IMR-90 (cell line): ENCODE results near the gene ZDHHC14. TPM values are rescaled to one million over a fixed set of nuclear protein-coding genes. Genes with fewer than 3 reads are reported as not detected.

Experiments used
- ATAC-seq: fragments of 200-7000 bp; cut with Tn5 transposase; 2 replicates; pipeline ENCODE4 v1.9.1; 2020; ENCODE audit warnings: low read depth, mild to moderate bottlenecking, moderate library complexity
- BruUV-seq: library from RNA; stranded (reverse); fragments of 400-500 nt; replicated peaks from 2 replicates; lab custom pipeline; 2021; lab: Mats Ljungman, UMichigan
- CTCF ChIA-PET: fragments of 300-600 bp; formaldehyde crosslinking; extraction: SDS; loops from one replicate; lab custom pipeline; 2021; ENCODE audit warnings: antibody characterized with exemption; lab: Yijun Ruan, JAX
- POLR2A ChIA-PET: fragments of 300-600 bp; sonication (Branson Sonifier 250); formaldehyde crosslinking; loops from one replicate; lab custom pipeline; 2022; ENCODE audit warnings: antibody characterized with exemption; ENCODE audit not compliant: unreplicated experiment; lab: Charles Lee
- DNase-seq: peaks from one replicate; pipeline ENCODE4 v3.0.0; 2013
- H2AFZ ChIP-seq: replicated peaks from 2 replicates; pipeline ENCODE3; 2013; ENCODE audit warnings: low read length, mild to moderate bottlenecking; ENCODE audit not compliant: poor library complexity
- H2AK5ac ChIP-seq: 2 replicates; pipeline ENCODE4 v1.6.1; 2013; ENCODE audit warnings: low read depth, low read length, inconsistent platforms
- H2AK9ac ChIP-seq: replicated peaks from 2 replicates; pipeline ENCODE3; 2013; ENCODE audit warnings: mild to moderate bottlenecking, low read depth, low read length, moderate library complexity; ENCODE audit not compliant: poor library complexity
- H2BK120ac ChIP-seq: 2 replicates; pipeline ENCODE4 v1.6.1; 2013; ENCODE audit warnings: low read depth, low read length, inconsistent platforms
- H2BK15ac ChIP-seq: 3 replicates; pipeline ENCODE4 v1.6.1; 2013; ENCODE audit warnings: low read depth, low read length, inconsistent platforms
- H2BK20ac ChIP-seq: 2 replicates; pipeline ENCODE4 v1.6.1; 2013; ENCODE audit warnings: low read depth, mild to moderate bottlenecking, inconsistent platforms, low read length, moderate library complexity
- H2BK5ac ChIP-seq: 2 replicates; pipeline ENCODE4 v1.6.1; 2013; ENCODE audit warnings: mild to moderate bottlenecking, low read depth, low read length, inconsistent platforms; ENCODE audit not compliant: poor library complexity, severe bottlenecking
- H3K14ac ChIP-seq: replicated peaks from 2 replicates; pipeline ENCODE4 v1.6.1; 2013; ENCODE audit warnings: low read depth, low read length, inconsistent platforms
- H3K18ac ChIP-seq: 2 replicates; pipeline ENCODE4 v1.6.1; 2013; ENCODE audit warnings: low read depth, low read length, control low read depth
- H3K23ac ChIP-seq: 2 replicates; pipeline ENCODE4 v1.6.1; 2013; ENCODE audit warnings: low read depth, low read length, inconsistent platforms
- H3K27ac ChIP-seq: 2 replicates; pipeline ENCODE4 v1.5.1; 2013; ENCODE audit warnings: mild to moderate bottlenecking, control low read depth, low read length; ENCODE audit not compliant: insufficient read depth
- H3K27me3 ChIP-seq: 2 replicates; pipeline ENCODE4 v1.6.1; 2013; ENCODE audit warnings: low read length; ENCODE audit not compliant: control insufficient read depth, insufficient read depth
- H3K36me3 ChIP-seq: 2 replicates; pipeline ENCODE4 v1.6.1; 2013; ENCODE audit warnings: low read length, mixed read lengths; ENCODE audit not compliant: control insufficient read depth, insufficient read depth
- H3K4ac ChIP-seq: 2 replicates; pipeline ENCODE4 v1.6.1; 2013; ENCODE audit warnings: low read depth, low read length, inconsistent platforms
- H3K4me1 ChIP-seq: 2 replicates; pipeline ENCODE4 v1.6.1; 2013; ENCODE audit warnings: low read length, mixed read lengths; ENCODE audit not compliant: control insufficient read depth, insufficient read depth
- H3K4me2 ChIP-seq: 2 replicates; pipeline ENCODE4 v1.6.1; 2013; ENCODE audit warnings: low read depth, mild to moderate bottlenecking, control low read depth, low read length, moderate library complexity
- H3K4me3 ChIP-seq: 2 replicates; pipeline ENCODE4 v1.5.1; 2013; ENCODE audit warnings: low read depth, mild to moderate bottlenecking, control low read depth, low read length, moderate library complexity; ENCODE audit not compliant: insufficient read depth
- H3K56ac ChIP-seq: 2 replicates; pipeline ENCODE4 v1.6.1; 2013; ENCODE audit warnings: low read length, inconsistent platforms; ENCODE audit not compliant: insufficient read depth; ENCODE audit errors: extremely low read depth
- H3K79me1 ChIP-seq, 2 experiments: 2 replicates each; pipeline ENCODE4 v1.6.1; 2013; ENCODE audit warnings: low read length in 2 of 2, inconsistent platforms in 1 of 2, low read depth in 1 of 2
- H3K9ac ChIP-seq: 2 replicates; pipeline ENCODE4 v1.6.1; 2013; ENCODE audit warnings: low read depth, low read length, control low read depth
- H3K9me1 ChIP-seq: 2 replicates; pipeline ENCODE4 v1.6.1; 2013; ENCODE audit warnings: low read length, inconsistent platforms; ENCODE audit not compliant: insufficient read depth
- H3K9me3 ChIP-seq: 2 replicates; pipeline ENCODE4 v1.6.1; 2013; ENCODE audit warnings: low read length; ENCODE audit not compliant: control insufficient read depth, insufficient read depth
- H4K20me1 ChIP-seq: 2 replicates; pipeline ENCODE4 v1.6.1; 2013; ENCODE audit warnings: low read length, inconsistent platforms; ENCODE audit not compliant: insufficient read depth
- H4K5ac ChIP-seq: 2 replicates; pipeline ENCODE4 v1.6.1; 2013; ENCODE audit warnings: mild to moderate bottlenecking, low read depth, low read length, control low read depth
- H4K8ac ChIP-seq, 2 experiments: 2 replicates each; pipeline ENCODE4 v1.6.1; 2013; ENCODE audit warnings: low read depth in 2 of 2, low read length in 2 of 2, control low read depth in 1 of 2, inconsistent platforms in 1 of 2
- H4K91ac ChIP-seq: 2 replicates; pipeline ENCODE4 v1.6.1; 2013; ENCODE audit warnings: low read depth, low read length, inconsistent platforms; ENCODE audit not compliant: insufficient read depth
- BHLHE40 ChIP-seq: fragments of 150-350 bp; IDR thresholded peaks from 2 replicates; pipeline ENCODE4 v1.6.1; 2016; ENCODE audit warnings: mild to moderate bottlenecking, low read depth, low read length
- CHD1 ChIP-seq: IDR thresholded peaks from 2 replicates; pipeline ENCODE4 v1.6.1; 2012; ENCODE audit warnings: low read depth, low read length, improper control_type of control experiment
- FOS ChIP-seq: fragments of 150-350 bp; IDR thresholded peaks from 2 replicates; pipeline ENCODE4 v1.6.1; 2016; ENCODE audit warnings: low read depth, low read length
- MAFK ChIP-seq: IDR thresholded peaks from 2 replicates; pipeline ENCODE4 v1.6.1; 2012; ENCODE audit warnings: low read depth, low read length, improper control_type of control experiment
- MAZ ChIP-seq: IDR thresholded peaks from 2 replicates; pipeline ENCODE4 v1.6.1; 2012; ENCODE audit warnings: low read depth, mild to moderate bottlenecking, low read length, improper control_type of control experiment, moderate library complexity, borderline replicate concordance
- MXI1 ChIP-seq: IDR thresholded peaks from 2 replicates; pipeline ENCODE4 v1.6.1; 2012; ENCODE audit warnings: low read depth, mild to moderate bottlenecking, low read length, moderate library complexity, borderline replicate concordance
- NFE2L2 ChIP-seq: fragments of 150-350 bp; IDR thresholded peaks from 2 replicates; pipeline ENCODE4 v1.6.1; 2016; ENCODE audit warnings: low read depth, mild to moderate bottlenecking, low read length
- RAD21 ChIP-seq: IDR thresholded peaks from 2 replicates; pipeline ENCODE4 v1.6.1; 2012; ENCODE audit warnings: low read length, improper control_type of control experiment
- RFX5 ChIP-seq: IDR thresholded peaks from 2 replicates; pipeline ENCODE4 v1.8.0; 2012; ENCODE audit warnings: low read depth, mild to moderate bottlenecking, low read length, moderate library complexity
- SMC3 ChIP-seq: fragments of 150-350 bp; IDR thresholded peaks from 2 replicates; pipeline ENCODE4 v1.6.1; 2016; ENCODE audit warnings: low read depth, mild to moderate bottlenecking, antibody characterized with exemption, low read length, moderate library complexity
- WGBS, 2 experiments: methylation state at CpG; one replicate each; pipeline versions ENCODE4 v1.1.5 to v1.1.7; 2013; ENCODE audit warnings: missing lambda C conversion rate in 2 of 2; ENCODE audit not compliant: insufficient read length in 1 of 2; ENCODE audit errors: extremely low coverage in 2 of 2; 5-methylcytosine and 5-hydroxymethylcytosine counted together
- dilution Hi-C: fragments of 300-500 bp; cut with HindIII; formaldehyde crosslinking; loops from one replicate; pipeline ENCODE4 v1.14.3; 2018; ENCODE audit warnings: low sequenced_read_pairs; ENCODE audit not compliant: unreplicated experiment
- in situ Hi-C: fragments of 300-500 bp; cut with MboI; formaldehyde crosslinking; loops from 3 replicates; pipeline ENCODE4 v1.14.3; 2019; ENCODE audit warnings: low sequenced_read_pairs, inconsistent platforms, mixed read lengths
- intact Hi-C: fragments of 100-400 bp; cut with micrococcal nuclease; formaldehyde crosslinking; loops from 2 replicates; pipeline ENCODE4 v1.10.0; 2022
- polyA plus RNA-seq, 3 experiments: library from polyadenylated mRNA; depleted of rRNA; stranded (reverse); fragments of >200 nt; gene quantifications; 2 replicates each; pipeline ENCODE4 v1.2.3, GENCODE V29; 2012; ENCODE audit warnings: low replicate concordance in 1 of 3
- total RNA-seq: library from RNA; depleted of rRNA; stranded (reverse); fragments of >200 nt; gene quantifications from 2 replicates; pipeline ENCODE4 v1.2.3, GENCODE V29; 2012
- TF ChIP-seq, protein P1 (sequence below): conservative IDR thresholded peaks from 2 replicates; pipeline ENCODE4 v1.5.1; 2012; ENCODE audit warnings: mild to moderate bottlenecking, low read depth, low read length, improper control_type of control experiment
- TF ChIP-seq, protein P2 (sequence below): fragments of 150-350 bp; IDR thresholded peaks from 2 replicates; pipeline ENCODE4 v1.6.1; 2016; ENCODE audit warnings: low read depth, mild to moderate bottlenecking, low read length, moderate library complexity, borderline replicate concordance
- TF ChIP-seq, protein P3 (sequence below): fragments of 150-350 bp; IDR thresholded peaks from 2 replicates; pipeline ENCODE4 v1.6.1; 2017; ENCODE audit warnings: mild to moderate bottlenecking, antibody characterized with exemption, low read length, low read depth

Gene ZDHHC14
- total and polyA plus RNA-seq, 2 of the 4 experiments (the other 2 are of a cell fraction) = 0.90 to 2.0 TPM

DNA sequence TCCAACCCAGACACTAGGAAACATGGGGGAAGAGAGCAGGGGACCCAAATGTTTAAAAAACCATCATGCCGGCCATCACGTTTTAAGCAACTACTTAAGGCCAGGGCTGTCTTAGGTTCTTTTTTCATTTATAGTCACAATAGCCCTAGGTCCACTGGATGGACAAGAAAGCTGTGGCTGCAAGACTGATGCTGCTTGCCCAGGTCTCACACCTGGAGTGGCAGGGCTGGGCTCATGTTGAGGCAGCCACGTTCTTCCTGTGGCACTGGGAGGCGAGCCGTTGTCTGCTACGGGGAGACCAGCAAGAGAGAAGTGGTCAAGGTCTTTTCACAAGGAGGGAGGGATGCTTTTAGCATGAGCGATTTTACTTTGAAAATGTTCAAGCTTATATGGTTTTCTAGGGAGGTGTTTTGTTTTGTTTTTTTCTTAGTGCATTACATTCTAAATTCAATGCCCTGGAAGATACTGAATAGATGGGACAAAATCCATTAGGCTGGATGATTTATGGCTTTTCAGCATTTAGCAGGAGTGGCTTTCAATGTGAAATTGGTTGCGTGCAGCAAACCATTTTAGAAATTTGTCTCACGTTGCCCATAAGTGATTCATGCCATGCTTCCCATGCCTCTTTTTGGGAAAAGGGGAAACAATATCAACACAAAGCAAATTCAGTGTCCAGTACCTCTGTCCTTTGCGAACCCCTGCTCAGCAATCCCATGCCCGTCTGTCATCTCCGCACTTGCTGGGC lies 335.4 kb downstream of the ZDHHC14 start (continued):
- TF ChIP-seq RFX5 = no peak
- TF ChIP-seq NFE2L2 = no peak

DNA sequence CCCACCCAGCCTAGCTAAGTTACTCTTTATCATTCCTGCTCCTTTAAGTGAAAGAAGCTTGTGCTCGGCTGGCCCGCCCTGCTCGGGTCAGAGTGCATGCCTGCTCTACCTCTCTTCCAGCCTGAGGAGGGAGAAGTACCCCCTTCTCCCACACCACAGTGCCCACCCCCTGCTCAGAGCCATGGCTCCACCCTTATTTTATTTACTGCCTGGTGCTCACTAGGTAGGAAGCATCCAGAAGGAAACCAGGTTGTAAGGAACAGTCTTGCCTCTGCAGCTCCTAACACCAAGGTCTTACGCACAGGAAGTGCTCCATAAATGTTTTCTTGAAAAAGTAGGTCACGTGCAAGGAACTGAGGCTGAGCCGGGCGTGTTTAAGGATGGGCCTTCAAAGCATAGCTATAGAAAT lies 336.4 kb downstream of the ZDHHC14 start:
- intact Hi-C loops = no loop called here
- Histone ChIP-seq H2AK9ac (no peak overlapping the region), H3K4ac (no peak overlapping the region), H2BK20ac (no peak overlapping the region), H3K56ac (no peak overlapping the region), H2AK5ac (no peak overlapping the region), H4K5ac (no peak overlapping the region; the same call in 1 of the 2 replicates), H3K9me3 (no peaks in the 10 kb centered on the region), H3K4me1 (peaks cover 24% of the 10 kb centered on the region), H4K91ac (no peak overlapping the region), H2AFZ (no peak overlapping the region), H3K9ac (no peak overlapping the region), H3K79me1 (no peaks in the 10 kb centered on the region), H2BK15ac (no peak overlapping the region), H3K4me2 (no peak overlapping the region), H3K18ac (no peak overlapping the region; the same call in 1 of the 2 replicates), H3K27me3 (no peaks in the 10 kb centered on the region; the same call in 1 of the 2 replicates), H2BK120ac (no peak overlapping the region), H3K36me3 (no peaks in the 10 kb centered on the region), H3K23ac (no peak overlapping the region), H3K9me1 (peaks cover 14% of the 10 kb centered on the region), H3K27ac (no peak overlapping the region), H3K4me3 (no peak overlapping the region), H2BK5ac (no peak overlapping the region), H4K20me1 (no peaks in the 10 kb centered on the region), H4K8ac (no peak overlapping the region), H3K14ac (no peak overlapping the region)
- ChIA-PET CTCF (interaction anchor here (0.6 kb wide), 1 partner anchor 335 kb away, joined by 4 read pairs; no protein-coding TSS in a partner anchor), POLR2A (no interaction called here)
- no peak for DNase-seq
- dilution Hi-C loops = no loop called here
- no TSS peak for BruUV-seq
- 100% methylated on average over 1 of the region's 7 CpGs; no CpG with 5 or more reads in 1 of the 2 experiments for WGBS, 2 experiments
- in situ Hi-C loops = no loop called here
- ATAC-seq = no peak
- TF ChIP-seq, protein P1, sequence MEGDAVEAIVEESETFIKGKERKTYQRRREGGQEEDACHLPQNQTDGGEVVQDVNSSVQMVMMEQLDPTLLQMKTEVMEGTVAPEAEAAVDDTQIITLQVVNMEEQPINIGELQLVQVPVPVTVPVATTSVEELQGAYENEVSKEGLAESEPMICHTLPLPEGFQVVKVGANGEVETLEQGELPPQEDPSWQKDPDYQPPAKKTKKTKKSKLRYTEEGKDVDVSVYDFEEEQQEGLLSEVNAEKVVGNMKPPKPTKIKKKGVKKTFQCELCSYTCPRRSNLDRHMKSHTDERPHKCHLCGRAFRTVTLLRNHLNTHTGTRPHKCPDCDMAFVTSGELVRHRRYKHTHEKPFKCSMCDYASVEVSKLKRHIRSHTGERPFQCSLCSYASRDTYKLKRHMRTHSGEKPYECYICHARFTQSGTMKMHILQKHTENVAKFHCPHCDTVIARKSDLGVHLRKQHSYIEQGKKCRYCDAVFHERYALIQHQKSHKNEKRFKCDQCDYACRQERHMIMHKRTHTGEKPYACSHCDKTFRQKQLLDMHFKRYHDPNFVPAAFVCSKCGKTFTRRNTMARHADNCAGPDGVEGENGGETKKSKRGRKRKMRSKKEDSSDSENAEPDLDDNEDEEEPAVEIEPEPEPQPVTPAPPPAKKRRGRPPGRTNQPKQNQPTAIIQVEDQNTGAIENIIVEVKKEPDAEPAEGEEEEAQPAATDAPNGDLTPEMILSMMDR = no peak
- TF ChIP-seq BHLHE40 = no peak
- TF ChIP-seq MAZ = no peak
- TF ChIP-seq MXI1 = no peak
- no peak for TF ChIP-seq RAD21
- no peak for TF ChIP-seq MAFK
- no peak for TF ChIP-seq NFE2L2
- TF ChIP-seq SMC3 = no peak
- TF ChIP-seq CHD1 = no peak
- TF ChIP-seq, protein P2, sequence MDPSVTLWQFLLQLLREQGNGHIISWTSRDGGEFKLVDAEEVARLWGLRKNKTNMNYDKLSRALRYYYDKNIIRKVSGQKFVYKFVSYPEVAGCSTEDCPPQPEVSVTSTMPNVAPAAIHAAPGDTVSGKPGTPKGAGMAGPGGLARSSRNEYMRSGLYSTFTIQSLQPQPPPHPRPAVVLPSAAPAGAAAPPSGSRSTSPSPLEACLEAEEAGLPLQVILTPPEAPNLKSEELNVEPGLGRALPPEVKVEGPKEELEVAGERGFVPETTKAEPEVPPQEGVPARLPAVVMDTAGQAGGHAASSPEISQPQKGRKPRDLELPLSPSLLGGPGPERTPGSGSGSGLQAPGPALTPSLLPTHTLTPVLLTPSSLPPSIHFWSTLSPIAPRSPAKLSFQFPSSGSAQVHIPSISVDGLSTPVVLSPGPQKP = no peak
- TF ChIP-seq, protein P3, sequence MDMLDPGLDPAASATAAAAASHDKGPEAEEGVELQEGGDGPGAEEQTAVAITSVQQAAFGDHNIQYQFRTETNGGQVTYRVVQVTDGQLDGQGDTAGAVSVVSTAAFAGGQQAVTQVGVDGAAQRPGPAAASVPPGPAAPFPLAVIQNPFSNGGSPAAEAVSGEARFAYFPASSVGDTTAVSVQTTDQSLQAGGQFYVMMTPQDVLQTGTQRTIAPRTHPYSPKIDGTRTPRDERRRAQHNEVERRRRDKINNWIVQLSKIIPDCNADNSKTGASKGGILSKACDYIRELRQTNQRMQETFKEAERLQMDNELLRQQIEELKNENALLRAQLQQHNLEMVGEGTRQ = no peak
- TF ChIP-seq FOS = no peak
